ENCODE data around the gene IGFBPL1.
"Not testable (repeated sequence)": the region's sequence is repeated elsewhere in the genome, so short reads cannot be mapped to it uniquely, and the experiment has no call there.

Gene IGFBPL1

DNA sequence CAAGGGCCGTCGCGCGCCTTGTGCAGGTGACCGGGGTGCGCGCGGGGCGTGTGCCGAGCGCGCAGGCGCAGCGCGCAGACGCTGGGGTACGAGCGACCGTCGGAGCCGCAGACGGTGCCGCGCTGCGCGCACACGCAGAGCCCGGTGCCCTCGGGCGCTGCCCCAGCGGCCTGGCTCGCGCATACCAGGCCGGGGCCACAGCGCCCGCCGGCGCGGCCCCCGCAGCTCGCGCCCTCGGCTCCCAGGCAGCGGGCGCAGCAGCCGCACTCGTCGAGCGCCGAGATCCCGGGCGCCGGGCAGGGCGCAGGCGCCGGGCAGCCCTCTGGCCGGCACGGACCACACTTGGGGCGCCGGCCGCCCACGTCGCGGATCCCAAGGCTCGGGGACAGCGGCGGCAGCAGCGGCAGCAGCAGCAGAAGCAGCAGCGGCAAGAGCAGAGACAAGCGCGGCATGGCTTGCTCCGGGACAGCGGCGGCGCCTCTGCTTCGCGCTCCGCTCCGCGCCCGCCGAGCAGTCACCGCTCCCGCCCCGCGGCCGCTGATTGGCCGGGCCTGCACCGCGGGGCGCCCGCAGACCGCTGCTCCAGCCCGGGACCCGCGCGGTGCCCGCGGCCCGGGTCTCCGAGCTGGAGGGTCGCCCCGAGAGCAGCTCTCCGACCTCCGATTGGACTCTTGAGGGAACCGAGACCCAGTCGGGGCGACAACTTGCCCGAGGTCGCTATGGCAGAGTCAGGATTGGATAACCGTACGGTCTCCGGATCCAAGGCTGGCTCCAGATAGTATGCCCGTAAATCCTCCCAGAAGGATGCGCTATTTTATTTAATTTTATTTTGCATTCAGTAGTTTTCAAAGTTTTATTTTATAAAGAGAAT, at the start of gene IGFBPL1:
Gene IGFBPL1 (minus strand): TSS at position 482 of the 871 bp plus-strand sequence. CDS start 30 bp downstream, at position 452.
- no peak for DNase-seq

DNA sequence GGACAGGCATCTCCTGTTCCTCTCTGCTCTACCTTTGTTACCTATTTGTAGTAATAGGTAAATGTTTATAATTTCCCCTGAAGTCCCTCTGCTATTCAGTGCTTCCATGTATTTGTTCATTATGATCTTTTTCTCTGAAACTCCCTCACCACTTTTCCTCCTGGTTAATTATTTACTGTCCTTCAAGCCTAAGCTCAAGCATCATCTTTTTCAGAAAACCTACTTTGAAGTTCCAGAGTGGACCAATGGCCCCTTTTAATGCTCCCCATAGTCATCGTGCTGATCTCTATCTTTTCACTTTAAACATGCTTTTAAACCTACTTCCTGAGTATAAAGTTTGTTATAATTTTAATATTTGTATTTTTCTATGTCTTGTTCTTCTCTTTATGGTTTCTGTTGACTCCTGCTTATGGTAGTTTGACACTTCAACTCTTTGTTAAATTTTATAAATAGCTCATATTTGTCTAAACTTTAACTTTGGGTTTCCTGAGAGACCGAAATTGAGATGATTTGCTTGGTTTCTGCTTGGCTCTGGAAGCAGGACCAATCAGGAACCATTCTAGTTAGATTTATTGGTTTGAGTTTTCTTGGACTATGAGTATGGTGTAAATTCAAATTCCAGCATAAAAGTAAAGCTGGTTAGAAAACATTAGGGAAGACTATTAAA, 48.5 kb upstream of the IGFBPL1 start:
- DNase-seq: not testable (repeated sequence)

DNA sequence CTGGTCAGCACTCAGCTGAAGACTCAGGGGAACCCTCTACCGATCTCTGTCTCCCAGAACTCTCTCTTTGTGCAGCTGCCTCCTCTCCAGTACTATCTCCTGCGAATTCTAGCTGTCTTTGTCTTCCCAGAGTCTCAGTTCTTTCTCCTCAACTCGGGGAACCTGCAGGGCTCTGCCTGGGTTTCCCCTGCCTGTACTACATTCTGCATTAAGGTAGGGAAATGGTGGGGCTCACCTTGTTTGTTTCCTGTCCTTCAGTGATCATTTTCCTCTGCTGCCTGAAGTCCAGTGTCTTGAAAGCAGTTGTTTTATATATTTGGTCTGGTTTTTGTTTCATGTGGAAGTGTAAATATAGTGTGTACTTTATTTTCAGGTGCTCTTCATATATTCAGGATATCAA, 43.1 kb upstream of the IGFBPL1 start:
- DNase-seq: no peak

GRCh38 chr9:38453835-38454234, 29.6 kb upstream of the IGFBPL1 start:
- DNase-seq: no peak

DNA sequence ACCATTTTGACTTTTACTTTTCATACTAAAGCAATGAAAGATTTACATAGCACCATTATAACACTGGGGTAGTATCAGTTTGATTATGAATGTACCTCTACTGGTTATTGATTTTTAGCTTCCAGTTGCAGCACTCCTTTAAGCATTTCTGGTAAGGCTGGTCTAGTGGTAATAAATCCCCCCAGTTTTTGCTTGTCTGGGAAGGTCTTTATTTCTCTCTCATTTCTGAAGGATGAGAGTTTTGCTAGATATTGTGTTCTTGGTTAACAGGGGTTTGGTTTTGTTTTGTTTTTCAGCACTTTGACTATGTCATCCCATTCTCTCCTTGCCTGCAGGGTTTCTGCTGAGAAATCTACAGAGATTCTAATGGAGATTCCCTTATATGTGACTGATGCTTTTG, 26.9 kb upstream of the IGFBPL1 start:
- DNase-seq: no peak

- DNase-seq: no peak
Observed at GRCh38 chr9:38447703-38448102, 23.4 kb upstream of the IGFBPL1 start.

GRCh38 chr9:38445154-38446043, 21.1 kb upstream of the IGFBPL1 start:
- no peak for DNase-seq

DNA sequence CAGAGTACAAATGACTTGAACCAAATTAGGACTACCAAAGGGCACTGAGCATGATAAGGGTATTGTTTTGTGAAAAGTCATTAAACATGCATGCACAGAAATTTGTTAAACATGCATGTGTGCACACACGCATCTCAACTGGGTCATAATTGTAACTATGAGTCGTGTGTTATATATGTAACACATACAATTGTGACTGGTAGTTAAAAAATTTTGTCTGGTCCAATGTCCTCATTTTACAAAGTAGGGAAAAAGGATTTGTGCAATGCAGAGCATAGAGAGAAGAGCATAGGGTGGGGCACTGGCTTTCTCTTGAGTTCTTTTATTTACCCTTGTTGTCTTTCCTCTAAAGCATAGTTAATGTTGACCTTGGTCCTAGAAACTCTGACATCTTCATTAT, 19.3 kb upstream of the IGFBPL1 start:
- DNase-seq: no peak

- no peak for DNase-seq
Observed at GRCh38 chr9:38443181-38443580, 18.9 kb upstream of the IGFBPL1 start.

GRCh38 chr9:38442473-38443096, 18.3 kb upstream of the IGFBPL1 start:
- no peak for DNase-seq

DNA sequence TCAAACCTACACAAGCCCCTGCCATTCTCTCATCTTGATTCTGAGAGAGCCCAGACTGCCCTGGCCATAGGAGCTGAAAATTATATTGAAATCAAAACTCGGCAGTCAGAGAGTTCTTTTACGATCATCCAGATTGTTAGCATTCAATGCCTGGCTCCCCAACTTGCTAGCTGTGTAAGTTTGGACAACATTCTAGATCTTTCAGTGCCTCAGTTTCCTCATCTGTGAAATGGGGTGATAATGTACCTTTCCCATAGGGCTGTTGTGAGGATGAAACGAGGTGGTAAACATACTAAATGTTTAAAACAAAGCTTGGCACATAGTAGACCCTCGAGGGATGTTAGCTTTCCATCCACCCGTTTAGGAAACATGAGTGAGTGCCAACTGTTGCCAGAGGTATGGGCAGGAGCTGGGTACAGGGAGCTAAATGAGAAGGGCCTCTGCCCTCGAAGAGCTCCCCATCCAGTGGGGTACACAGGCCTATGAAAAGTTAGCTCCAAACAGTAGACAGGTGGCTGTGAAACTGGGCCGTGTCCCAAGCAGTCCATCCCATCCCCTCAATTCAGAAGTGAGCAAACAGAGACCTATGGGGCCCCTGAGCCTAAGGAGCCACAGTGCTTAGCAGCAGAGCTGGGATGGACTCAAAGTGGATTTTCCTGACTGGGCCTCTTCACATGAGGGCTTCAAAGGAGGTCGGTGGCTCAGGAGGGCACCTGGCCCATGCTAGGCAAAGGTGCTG, 17.3 kb upstream of the IGFBPL1 start:
- no peak for DNase-seq

DNA sequence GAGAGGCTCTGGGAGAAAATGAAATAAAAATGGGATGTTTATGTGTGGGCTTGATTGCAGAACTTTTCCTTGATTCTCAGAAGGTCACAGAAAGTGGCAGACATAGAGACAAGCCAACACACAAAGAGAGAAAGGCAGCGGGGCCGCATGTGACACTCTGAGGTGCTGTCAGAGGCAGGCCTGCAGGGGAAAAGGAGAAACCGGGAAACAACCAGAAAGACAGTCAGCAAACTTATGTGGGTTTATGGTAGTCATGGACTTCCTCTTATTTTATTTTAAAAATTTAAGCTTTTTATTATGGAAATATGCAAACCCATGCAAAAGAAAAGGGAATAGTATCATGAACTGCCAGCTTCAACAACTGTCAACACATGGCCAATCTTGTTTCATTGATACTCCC, 16.3 kb upstream of the IGFBPL1 start:
- no peak for DNase-seq

- DNase-seq: no peak
Observed at GRCh38 chr9:38439916-38440301, 15.7 kb upstream of the IGFBPL1 start.

- no peak for DNase-seq
Observed at GRCh38 chr9:38439291-38439915, 15.1 kb upstream of the IGFBPL1 start.

DNA sequence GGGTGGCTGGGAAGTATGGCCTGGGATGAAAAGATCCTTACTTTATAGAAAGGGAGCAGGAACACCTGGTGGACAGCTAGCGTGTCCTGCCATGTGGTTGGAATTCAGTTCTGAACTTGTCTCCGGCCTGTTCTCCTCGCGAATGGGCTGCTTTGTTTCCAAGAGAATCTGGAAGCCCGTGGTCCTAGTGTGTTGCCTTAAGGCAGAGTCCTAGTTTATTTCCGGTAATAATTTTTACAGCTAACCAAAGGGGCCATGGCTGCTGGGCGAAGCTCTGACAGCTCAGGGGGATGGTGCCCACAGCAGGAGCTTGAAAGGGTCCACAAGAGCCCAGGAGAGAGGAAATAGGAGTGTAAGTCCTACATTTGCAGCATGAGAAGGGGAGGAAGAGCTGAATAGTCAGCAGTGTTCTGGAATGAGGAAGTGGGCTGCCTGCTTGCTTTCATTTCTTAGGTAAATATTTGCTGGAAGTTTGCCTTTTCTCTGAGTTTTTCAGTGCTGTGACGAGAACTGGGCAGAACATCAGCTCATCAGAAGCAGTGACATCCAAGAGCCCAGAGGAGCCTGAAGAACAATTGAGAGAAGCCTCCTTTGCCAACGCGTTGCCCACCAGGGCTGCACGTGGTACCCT, 13.1 kb upstream of the IGFBPL1 start:
- DNase-seq: no peak

- no peak for DNase-seq
Observed at GRCh38 chr9:38436708-38437107, 12.5 kb upstream of the IGFBPL1 start.

DNA sequence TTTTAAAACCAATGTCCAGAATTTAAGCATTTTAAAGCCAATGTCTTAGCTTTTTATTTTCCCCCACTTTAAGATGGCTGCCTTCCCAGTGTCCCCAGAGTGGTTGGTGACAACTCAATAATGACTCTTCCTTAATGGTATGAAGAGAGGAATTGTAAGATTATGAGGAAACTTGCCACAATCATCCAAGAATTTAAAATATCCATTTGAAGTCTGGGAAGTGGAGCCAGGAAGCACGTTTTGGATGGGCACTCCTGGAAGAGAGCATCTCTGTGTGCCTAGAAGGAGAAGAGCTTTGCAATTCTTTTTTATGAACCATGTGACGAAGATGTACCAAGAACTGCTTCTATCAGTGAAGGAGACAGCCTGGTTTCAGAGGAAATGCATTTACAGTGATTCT, 11.3 kb upstream of the IGFBPL1 start:
- no peak for DNase-seq

DNA sequence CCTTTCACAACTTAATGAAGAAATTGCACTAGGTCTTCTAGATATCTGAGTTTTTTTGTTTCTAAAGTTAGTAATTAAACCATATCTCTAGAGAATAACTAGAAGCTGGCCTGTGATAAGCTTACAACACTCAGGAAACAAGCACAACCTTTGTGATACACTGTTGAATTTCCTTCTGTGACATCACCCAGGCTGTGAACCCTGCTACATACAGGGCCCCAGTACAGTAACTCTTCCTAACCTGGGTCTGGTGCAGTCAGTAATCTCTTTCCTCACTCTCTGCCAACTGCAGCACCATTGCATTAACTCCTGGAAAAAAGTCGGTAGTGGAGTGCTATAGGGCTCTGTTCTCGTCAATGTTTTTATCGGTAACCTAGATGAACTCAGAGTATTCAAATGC, 10.6 kb upstream of the IGFBPL1 start:
- no peak for DNase-seq

DNA sequence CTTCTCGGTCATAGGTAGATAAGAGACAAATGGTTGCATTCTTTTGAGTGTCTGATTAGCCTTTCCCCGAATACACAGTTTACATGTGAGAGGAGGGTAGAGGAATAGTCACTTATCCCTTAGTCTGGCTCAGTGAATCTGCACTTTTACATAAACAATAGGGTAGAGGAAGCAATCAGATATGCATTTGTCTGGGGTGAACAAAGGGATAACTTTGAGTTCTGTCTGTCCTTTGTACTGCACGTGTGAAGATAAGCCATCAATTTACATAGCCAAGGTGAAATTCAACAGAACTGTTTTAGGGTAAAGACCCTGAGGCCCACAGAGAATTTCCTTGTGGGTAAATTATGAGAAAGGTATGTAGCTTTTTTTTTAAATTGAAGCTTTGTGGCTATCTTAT, 10.1 kb upstream of the IGFBPL1 start:
- DNase-seq: no peak

- peak; percentile 34 for DNase-seq
Observed at GRCh38 chr9:38432922-38433510, 8.8 kb upstream of the IGFBPL1 start.

DNA sequence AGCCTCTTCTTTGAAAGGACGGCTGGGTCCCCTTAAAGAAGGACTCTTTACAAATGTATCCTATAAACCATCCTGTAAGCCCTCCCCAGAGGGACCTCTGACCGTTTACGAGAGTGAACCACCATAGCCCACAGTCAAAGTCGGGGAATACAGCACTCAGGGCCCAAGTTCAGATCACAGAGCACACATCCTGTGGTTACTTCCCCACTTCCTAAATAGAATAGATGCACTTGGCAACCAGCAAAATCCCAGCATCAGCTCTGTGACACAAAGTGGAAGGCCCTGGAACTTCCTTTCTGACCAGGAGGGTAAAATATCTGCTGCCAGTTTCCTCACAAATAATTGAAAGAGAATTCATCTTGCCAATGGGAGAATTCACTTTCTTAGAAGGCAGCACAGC, 6.9 kb upstream of the IGFBPL1 start:
- DNase-seq: no peak

Measured in CD4-positive, alpha-beta T cell treated with Interleukin-17A for 1 hour (primary cell).